Upper lobe of left lung (tissue), 6 donors: ENCODE measurements around the gene EFNB1. TPM values are rescaled to one million over a fixed set of nuclear protein-coding genes. Genes with fewer than 3 reads are reported as not detected.

ENCODE experiments used
- ATAC-seq, 2 donors: fragments of 200-7000 bp; cut with Tn5 transposase; one replicate each; pipeline ENCODE4 v1.9.1; 2022; ENCODE audit warnings: mild to moderate bottlenecking in 2 of 2, moderate library complexity in 2 of 2; ENCODE audit not compliant: low FRiP score in 2 of 2
- DNase-seq, 2 donors: peaks; one replicate each; pipeline ENCODE4 v3.0.0-alpha.2; 2019 to 2020
- H3K27ac ChIP-seq, 4 donors: fragments of 200-600 bp; sonication (generic); one replicate each; pipeline ENCODE4 v1.5.1; 2016 to 2019
- H3K27me3 ChIP-seq, 4 donors: fragments of 200-600 bp; sonication (generic); one replicate each; pipeline ENCODE4 v1.5.1; 2017 to 2019
- H3K36me3 ChIP-seq, 4 donors: fragments of 200-600 bp; sonication (generic); one replicate each; pipeline ENCODE4 v1.5.1; 2016 to 2019
- H3K4me1 ChIP-seq, 4 donors: fragments of 200-600 bp; sonication (generic); one replicate each; pipeline ENCODE4 v1.5.1; 2018 to 2019
- H3K4me3 ChIP-seq, 4 donors: fragments of 200-600 bp; sonication (generic); one replicate each; pipeline ENCODE4 v1.5.1; 2017 to 2019; ENCODE audit warnings: mild to moderate bottlenecking in 2 of 4, moderate library complexity in 1 of 4
- H3K9me3 ChIP-seq, 4 donors: fragments of 200-600 bp; sonication (generic); one replicate each; pipeline ENCODE4 v1.5.1; 2018 to 2019
- CTCF ChIP-seq, 6 experiments: fragments of 450-650 bp in 4 of 6; fragments of 200-600 bp in 2 of 6; sonication (generic) in 2 of 6; IDR thresholded peaks; one replicate each; pipeline ENCODE4 v1.5.1; 2016 to 2019; ENCODE audit warnings: antibody characterized with exemption in 6 of 6
- EP300 ChIP-seq, 4 donors: sonication (generic); formaldehyde crosslinking; IDR thresholded peaks; one replicate each; pipeline ENCODE4 v1.5.1; 2017; ENCODE audit warnings: antibody characterized with exemption in 4 of 4, control low read depth in 2 of 4
- POLR2A ChIP-seq, 4 donors: fragments of 450-650 bp; IDR thresholded peaks; one replicate each; pipeline ENCODE4 v1.5.1; 2016 to 2017; ENCODE audit warnings: antibody characterized with exemption in 4 of 4, mild to moderate bottlenecking in 2 of 4
- POLR2AphosphoS5 ChIP-seq, 2 donors: sonication (generic); formaldehyde crosslinking; IDR thresholded peaks; one replicate each; pipeline ENCODE4 v1.5.1; 2017; ENCODE audit warnings: antibody characterized with exemption in 2 of 2
- WGBS, 2 donors: methylation state at CpG; one replicate each; pipeline ENCODE4 v1.1.5; 2017 to 2018; 5-methylcytosine and 5-hydroxymethylcytosine counted together
- total RNA-seq, 6 donors: library from RNA; depleted of rRNA in 4 of 6; stranded (reverse); fragments of >200 nt in 4 of 6; gene quantifications; one replicate each; pipeline versions ENCODE4 v1.1.0 to v1.2.1, GENCODE V29; 2016 to 2021
- donor health status: DM: no; HTN: no; CAD: no; lungs with moderate emphysema.
- donor health status: DM: no; HTN: yes; CAD: no; lungs with severe emphysema.

EFNB1 gene
- total RNA-seq, 6 donors from 2014 or later: 17.8 to 74.7 (median 40.0) TPM

GRCh38 chrX:68844581-68844980 lies 15.8 kb downstream of the EFNB1 start:
- WGBS, 2 donors: 63 to 76% methylated on average over 1 to 5 of the region's 5 CpGs
- H3K4me1 ChIP-seq: peaks cover 0 to 16% (median 5%) of the 10 kb centered on the region in 4 donors
- no peaks in the 10 kb centered on the region for H3K9me3 ChIP-seq
- no peak overlapping the region for H3K27ac ChIP-seq
- no peaks in the 10 kb centered on the region for H3K27me3 ChIP-seq
- ATAC-seq (no peak), DNase-seq (no peak)
- H3K36me3 ChIP-seq: peaks cover 0 to 32% (median 14%) of the 10 kb centered on the region in 4 donors
- TF ChIP-seq POLR2AphosphoS5 (IDR thresholded peaks at IDR 0.05): no peak
- no peak for TF ChIP-seq EP300 (IDR thresholded peaks at IDR 0.05)
- no peak for TF ChIP-seq CTCF (IDR thresholded peaks at IDR 0.05)
- TF ChIP-seq POLR2A (IDR thresholded peaks at IDR 0.05): no peak
- H3K4me3 ChIP-seq: no peak overlapping the region

- no peak for TF ChIP-seq EP300 (IDR thresholded peaks at IDR 0.05)
- TF ChIP-seq POLR2AphosphoS5 (IDR thresholded peaks at IDR 0.05): no peak
- no peak for TF ChIP-seq POLR2A (IDR thresholded peaks at IDR 0.05)
- no peak for TF ChIP-seq CTCF (IDR thresholded peaks at IDR 0.05)
- Histone ChIP-seq H3K36me3 (peaks cover 0 to 12% (median 4%) of the 10 kb centered on the region in 4 donors), H3K27ac (no peak overlapping the region), H3K4me1 (peaks cover 0 to 12% (median 1%) of the 10 kb centered on the region in 4 donors), H3K9me3 (no peaks in the 10 kb centered on the region), H3K27me3 (no peaks in the 10 kb centered on the region), H3K4me3 (no peak overlapping the region)
- 49 to 50% methylated on average over 1 to 6 of the region's 6 CpGs for WGBS, 2 donors
- ATAC-seq: no peak
- DNase-seq: no peak
Observed at GRCh38 chrX:68846536-68846935, 17.7 kb downstream of the EFNB1 start.

GRCh38 chrX:68847172-68847571 lies 18.4 kb downstream of the EFNB1 start:
- TF ChIP-seq POLR2AphosphoS5 (IDR thresholded peaks at IDR 0.05) (no peak), CTCF (IDR thresholded peaks at IDR 0.05) (no peak), EP300 (IDR thresholded peaks at IDR 0.05) (no peak), POLR2A (IDR thresholded peaks at IDR 0.05) (no peak)
- no peaks in the 10 kb centered on the region for H3K27me3 ChIP-seq
- peaks cover 0 to 9% (median 3%) of the 10 kb centered on the region in 4 donors for H3K36me3 ChIP-seq
- H3K27ac ChIP-seq: no peak overlapping the region
- H3K4me3 ChIP-seq: no peak overlapping the region
- H3K4me1 ChIP-seq: peaks cover 0 to 6% (median 0%) of the 10 kb centered on the region in 4 donors
- DNase-seq (no peak), ATAC-seq (no peak)
- H3K9me3 ChIP-seq: no peaks in the 10 kb centered on the region
- 64 to 81% methylated on average over 1 to 4 of the region's 4 CpGs for WGBS, 2 donors

GRCh38 chrX:68848189-68848940 lies 19.5 kb downstream of the EFNB1 start:
- no peak for TF ChIP-seq POLR2A (IDR thresholded peaks at IDR 0.05)
- no peak for TF ChIP-seq EP300 (IDR thresholded peaks at IDR 0.05)
- no peak for TF ChIP-seq CTCF (IDR thresholded peaks at IDR 0.05)
- TF ChIP-seq POLR2AphosphoS5 (IDR thresholded peaks at IDR 0.05): no peak
- no peaks in the 10 kb centered on the region for H3K27me3 ChIP-seq
- no peak for DNase-seq
- peaks cover 0 to under 1% (median 0%) of the 10 kb centered on the region in 4 donors for H3K4me1 ChIP-seq
- ATAC-seq: no peak
- H3K36me3 ChIP-seq: peaks cover 0 to 6% (median 3%) of the 10 kb centered on the region in 4 donors
- H3K9me3 ChIP-seq: no peaks in the 10 kb centered on the region
- WGBS, 2 donors: 74 to 88% methylated on average over 6 to 8 of the region's 8 CpGs
- no peak overlapping the region for H3K4me3 ChIP-seq
- H3K27ac ChIP-seq: no peak overlapping the region

GRCh38 chrX:68851082-68851481 lies 22.3 kb downstream of the EFNB1 start:
- no peak for TF ChIP-seq POLR2AphosphoS5 (IDR thresholded peaks at IDR 0.05)
- TF ChIP-seq POLR2A (IDR thresholded peaks at IDR 0.05): no peak
- no peak for TF ChIP-seq EP300 (IDR thresholded peaks at IDR 0.05)
- TF ChIP-seq CTCF (IDR thresholded peaks at IDR 0.05): no peak
- no peak overlapping the region for H3K27ac ChIP-seq
- WGBS, 2 donors: 71 to 90% methylated on average over 6 to 8 of the region's 8 CpGs
- no peaks in the 10 kb centered on the region for H3K27me3 ChIP-seq
- DNase-seq (no peak), ATAC-seq (no peak)
- H3K36me3 ChIP-seq: no peaks in the 10 kb centered on the region
- no peak overlapping the region for H3K4me3 ChIP-seq
- no peaks in the 10 kb centered on the region for H3K4me1 ChIP-seq
- no peaks in the 10 kb centered on the region for H3K9me3 ChIP-seq
